GM06990 (cell line): ENCODE data around the gene ATP11A.

Source experiments
- DNase-seq: peaks from one replicate; pipeline ENCODE4 v3.0.0-alpha.2; 2011; ENCODE audit not compliant: insufficient read length; ENCODE audit errors: extremely low read depth
- H3K27me3 ChIP-seq: replicated peaks from 2 replicates; pipeline ENCODE4 v1.6.0; 2011; ENCODE audit warnings: low read length; ENCODE audit not compliant: control insufficient read depth, insufficient read depth
- H3K36me3 ChIP-seq: 2 replicates; pipeline ENCODE4 v1.5.1; 2011; ENCODE audit warnings: low read length; ENCODE audit not compliant: control insufficient read depth, insufficient read depth
- H3K4me3 ChIP-seq: replicated peaks from 2 replicates; pipeline ENCODE4 v1.5.1; 2011; ENCODE audit warnings: low read depth, mild to moderate bottlenecking, control low read depth, low read length
- TF ChIP-seq, protein P1 (sequence below): IDR thresholded peaks from 2 replicates; pipeline ENCODE4 v1.5.1; 2011; ENCODE audit warnings: low read length, control low read depth, mild to moderate bottlenecking, inconsistent platforms; ENCODE audit not compliant: insufficient read depth, poor library complexity, severe bottlenecking

The ATP11A gene

DNA sequence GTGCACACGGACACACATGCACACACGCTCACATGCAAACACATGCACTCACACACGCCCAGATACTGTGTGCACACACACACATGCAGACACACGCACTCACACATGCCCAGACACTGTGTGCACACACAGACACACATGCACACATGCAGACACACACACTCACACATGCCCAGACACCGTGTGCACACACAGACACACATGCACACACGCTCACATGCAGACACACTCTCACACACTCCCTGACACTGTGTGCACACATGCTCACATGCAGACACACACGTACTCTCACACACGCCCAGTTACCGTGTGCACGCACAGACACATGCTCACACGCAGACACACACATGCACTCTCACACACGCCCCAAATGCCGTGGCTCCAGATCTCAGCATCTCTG, 142.0 kb downstream of the ATP11A start:
- H3K36me3 ChIP-seq: peaks cover 38% of the 10 kb centered on the region
- no peak for DNase-seq
- TF ChIP-seq, protein P1, sequence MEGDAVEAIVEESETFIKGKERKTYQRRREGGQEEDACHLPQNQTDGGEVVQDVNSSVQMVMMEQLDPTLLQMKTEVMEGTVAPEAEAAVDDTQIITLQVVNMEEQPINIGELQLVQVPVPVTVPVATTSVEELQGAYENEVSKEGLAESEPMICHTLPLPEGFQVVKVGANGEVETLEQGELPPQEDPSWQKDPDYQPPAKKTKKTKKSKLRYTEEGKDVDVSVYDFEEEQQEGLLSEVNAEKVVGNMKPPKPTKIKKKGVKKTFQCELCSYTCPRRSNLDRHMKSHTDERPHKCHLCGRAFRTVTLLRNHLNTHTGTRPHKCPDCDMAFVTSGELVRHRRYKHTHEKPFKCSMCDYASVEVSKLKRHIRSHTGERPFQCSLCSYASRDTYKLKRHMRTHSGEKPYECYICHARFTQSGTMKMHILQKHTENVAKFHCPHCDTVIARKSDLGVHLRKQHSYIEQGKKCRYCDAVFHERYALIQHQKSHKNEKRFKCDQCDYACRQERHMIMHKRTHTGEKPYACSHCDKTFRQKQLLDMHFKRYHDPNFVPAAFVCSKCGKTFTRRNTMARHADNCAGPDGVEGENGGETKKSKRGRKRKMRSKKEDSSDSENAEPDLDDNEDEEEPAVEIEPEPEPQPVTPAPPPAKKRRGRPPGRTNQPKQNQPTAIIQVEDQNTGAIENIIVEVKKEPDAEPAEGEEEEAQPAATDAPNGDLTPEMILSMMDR: no peak
- no peaks in the 10 kb centered on the region for H3K27me3 ChIP-seq
- no peak overlapping the region for H3K4me3 ChIP-seq

DNA sequence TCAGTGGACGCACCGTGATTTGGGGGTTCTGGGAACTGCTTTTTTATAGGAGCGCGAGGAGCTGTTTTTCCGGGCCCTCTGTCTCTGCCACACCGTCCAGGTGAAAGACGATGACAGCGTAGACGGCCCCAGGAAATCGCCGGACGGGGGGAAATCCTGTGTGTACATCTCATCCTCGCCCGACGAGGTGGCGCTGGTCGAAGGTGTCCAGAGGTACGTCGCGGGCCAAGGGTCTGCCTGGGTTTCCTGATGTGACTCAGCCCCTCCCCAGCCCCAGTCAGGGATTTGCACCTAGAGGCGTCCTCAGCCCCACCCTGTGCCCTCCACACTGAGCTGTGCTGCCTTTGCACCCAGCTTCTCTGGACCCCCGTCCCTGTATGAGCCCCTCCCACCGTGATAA, 143.0 kb downstream of the ATP11A start:
- TF ChIP-seq, protein P1: no peak
- no peaks in the 10 kb centered on the region for H3K27me3 ChIP-seq
- H3K36me3 ChIP-seq: peaks cover 35% of the 10 kb centered on the region
- no peak for DNase-seq
- no peak overlapping the region for H3K4me3 ChIP-seq

- Histone ChIP-seq H3K36me3 (peaks cover 40% of the 10 kb centered on the region), H3K4me3 (no peak overlapping the region), H3K27me3 (no peaks in the 10 kb centered on the region)
- TF ChIP-seq, protein P1: no peak
- DNase-seq: no peak
Observed at GRCh38 chr13:112833551-112834257, 143.9 kb downstream of the ATP11A start.

DNA sequence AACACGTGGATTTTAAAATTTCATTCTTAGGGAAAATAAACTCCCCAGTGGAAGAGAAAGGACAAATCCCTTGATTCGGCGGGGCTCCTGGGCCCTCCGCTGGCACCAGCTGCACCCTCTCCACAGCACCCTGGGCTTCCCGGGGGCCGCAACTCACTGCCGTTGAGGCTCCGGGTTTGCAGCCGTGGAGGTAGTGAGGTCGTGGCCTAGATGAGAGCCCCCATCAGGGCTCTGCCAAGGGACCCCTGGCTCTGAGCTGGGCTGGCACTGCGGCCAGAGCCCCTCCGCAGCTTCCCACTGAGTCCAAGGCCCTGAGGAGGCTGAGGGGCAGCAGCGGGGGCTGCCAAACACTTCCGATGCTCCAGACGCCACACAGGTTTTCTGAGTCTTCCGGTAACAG, 145.5 kb downstream of the ATP11A start:
- TF ChIP-seq, protein P1: no peak
- Histone ChIP-seq H3K36me3 (peaks cover 44% of the 10 kb centered on the region), H3K27me3 (no peaks in the 10 kb centered on the region)

GRCh38 chr13:112835796-112836195, 146.0 kb downstream of the ATP11A start:
- no peak for DNase-seq
- TF ChIP-seq, protein P1: no peak
- H3K4me3 ChIP-seq: no peak overlapping the region
- peaks cover 44% of the 10 kb centered on the region for H3K36me3 ChIP-seq
- H3K27me3 ChIP-seq: no peaks in the 10 kb centered on the region

More for the DNA sequence above, 145.5 kb downstream of the ATP11A start:
- H3K4me3 ChIP-seq: no peak overlapping the region
- no peak for DNase-seq
